ENCODE measurements around the gene FGR. TPM values are rescaled to one million over a fixed set of nuclear protein-coding genes. Genes with fewer than 3 reads are reported as not detected.

Gene FGR
- total and polyA plus RNA-seq, 7 experiments from 2014 or later: 0.15 to 246 (median 1.5) TPM

- peaks cover 0 to 4% (median 0%) of the 10 kb centered on the region in 5 donors for H3K36me3 Mint-ChIP-seq
- CTCF ChIA-PET: interaction anchor here (1.0 to 4.1 kb wide), 3 partner anchors 8 to 64 kb away, joined by 3 to 19 read pairs (median 5); no protein-coding TSS in a partner anchor
- peaks cover 30 to 45% (median 33%) of the 10 kb centered on the region in 7 donors for H3K4me1 Mint-ChIP-seq
- H3K9me3 ChIP-seq (ENCODE audit: control insufficient read depth in 2 of 3, low read length in 3 of 3): no peaks in the 10 kb centered on the region
- no peak for ATAC-seq
- H3K4me3 ChIP-seq (ENCODE audit: low read length): no peak overlapping the region
- H3K9me3 Mint-ChIP-seq: no peaks in the 10 kb centered on the region
- DNase-seq: peak in 2 of 9 donors; percentile 37 to 69
- peak overlapping the region in 3 of 9 donors; percentile 45 to 82 (median 67) for H3K27ac Mint-ChIP-seq
- peak overlapping the region in 7 of 10 donors; percentile 8 to 72 (median 51) for H3K4me3 Mint-ChIP-seq
- H3K4me1 ChIP-seq (ENCODE audit: control insufficient read depth in 2 of 2, insufficient read depth in 2 of 2, low read length in 2 of 2): peaks cover 14 to 54% of the 10 kb centered on the region in 2 donors
- POLR2A ChIA-PET: no interaction called here
- no peaks in the 10 kb centered on the region for H3K27me3 ChIP-seq (ENCODE audit: control insufficient read depth in 2 of 2, insufficient read depth in 2 of 2, low read length in 2 of 2)
- H3K36me3 ChIP-seq (ENCODE audit: control insufficient read depth in 2 of 3, insufficient read depth in 3 of 3, low read length in 3 of 3): peaks cover 0 to 14% (median 0%) of the 10 kb centered on the region in 3 experiments
- H3K27me3 Mint-ChIP-seq: no peaks in the 10 kb centered on the region
- intact Hi-C loops (cut with micrococcal nuclease): no loop called here
- no peak overlapping the region for H3K27ac ChIP-seq (ENCODE audit: low read depth, low read length)
These were observed 36.0 kb downstream of the FGR start for GRCh38 chr1:27598902-27599528.

GRCh38 chr1:27598295-27598687 lies 36.7 kb downstream of the FGR start:
- Histone ChIP-seq H3K36me3 (ENCODE audit: control insufficient read depth in 2 of 3, insufficient read depth in 3 of 3, low read length in 3 of 3) (peaks cover 0 to 16% (median 0%) of the 10 kb centered on the region in 3 experiments), H3K27me3 (ENCODE audit: control insufficient read depth in 2 of 2, insufficient read depth in 2 of 2, low read length in 2 of 2) (no peaks in the 10 kb centered on the region), H3K4me1 (ENCODE audit: control insufficient read depth in 2 of 2, insufficient read depth in 2 of 2, low read length in 2 of 2) (peaks cover 14 to 54% of the 10 kb centered on the region in 2 donors), H3K4me3 (ENCODE audit: low read length) (no peak overlapping the region), H3K9me3 (ENCODE audit: control insufficient read depth in 2 of 3, low read length in 3 of 3) (no peaks in the 10 kb centered on the region), H3K27ac (ENCODE audit: low read depth, low read length) (no peak overlapping the region)
- DNase-seq (no peak), ATAC-seq (no peak)
- H3K36me3 Mint-ChIP-seq: peaks cover 0 to 2% (median 0%) of the 10 kb centered on the region in 5 donors
- ChIA-PET CTCF (interaction anchor here (1.0 kb wide), 1 partner anchor 9 kb away, joined by 5 read pairs; no protein-coding TSS in a partner anchor), POLR2A (no interaction called here)
- H3K4me1 Mint-ChIP-seq: peaks cover 30 to 45% (median 33%) of the 10 kb centered on the region in 7 donors
- peaks cover 0 to under 1% (median 0%) of the 10 kb centered on the region in 11 donors for H3K9me3 Mint-ChIP-seq
- intact Hi-C loops (cut with micrococcal nuclease): no loop called here
- peak overlapping the region in 3 of 9 donors; percentile 45 to 82 (median 67) for H3K27ac Mint-ChIP-seq
- H3K4me3 Mint-ChIP-seq: peak overlapping the region in 5 of 10 donors; percentile 8 to 66 (median 56)
- no peaks in the 10 kb centered on the region for H3K27me3 Mint-ChIP-seq

GRCh38 chr1:27597516-27598294 lies 37.3 kb downstream of the FGR start:
- ChIA-PET POLR2A (interaction anchor here (0.6 kb wide), 1 partner anchor 71 kb away, joined by 7 read pairs; no protein-coding TSS in a partner anchor), CTCF (interaction anchor here (1.0 kb wide), 1 partner anchor 9 kb away, joined by 5 read pairs; no protein-coding TSS in a partner anchor)
- Mint-ChIP-seq H3K27ac (peak overlapping the region in 5 of 9 donors; percentile 22 to 78 (median 39)), H3K9me3 (peaks cover 0 to 2% (median 0%) of the 10 kb centered on the region in 11 donors), H3K4me3 (peak overlapping the region in 7 of 10 donors; percentile 4 to 79 (median 60)), H3K36me3 (peaks cover 0 to 2% (median 0%) of the 10 kb centered on the region in 5 donors), H3K27me3 (no peaks in the 10 kb centered on the region), H3K4me1 (peaks cover 30 to 45% (median 33%) of the 10 kb centered on the region in 7 donors)
- H3K27ac ChIP-seq (ENCODE audit: low read depth, low read length): no peak overlapping the region
- H3K27me3 ChIP-seq (ENCODE audit: control insufficient read depth in 2 of 2, insufficient read depth in 2 of 2, low read length in 2 of 2): no peaks in the 10 kb centered on the region
- DNase-seq: no peak
- H3K36me3 ChIP-seq (ENCODE audit: control insufficient read depth in 2 of 3, insufficient read depth in 3 of 3, low read length in 3 of 3): peaks cover 0 to 15% (median 0%) of the 10 kb centered on the region in 3 experiments
- H3K4me1 ChIP-seq (ENCODE audit: control insufficient read depth in 2 of 2, insufficient read depth in 2 of 2, low read length in 2 of 2): peaks cover 14 to 54% of the 10 kb centered on the region in 2 donors
- intact Hi-C loops (cut with micrococcal nuclease): no loop called here
- no peak for ATAC-seq
- no peaks in the 10 kb centered on the region for H3K9me3 ChIP-seq (ENCODE audit: control insufficient read depth in 2 of 3, low read length in 3 of 3)
- no peak overlapping the region for H3K4me3 ChIP-seq (ENCODE audit: low read length)

DNA sequence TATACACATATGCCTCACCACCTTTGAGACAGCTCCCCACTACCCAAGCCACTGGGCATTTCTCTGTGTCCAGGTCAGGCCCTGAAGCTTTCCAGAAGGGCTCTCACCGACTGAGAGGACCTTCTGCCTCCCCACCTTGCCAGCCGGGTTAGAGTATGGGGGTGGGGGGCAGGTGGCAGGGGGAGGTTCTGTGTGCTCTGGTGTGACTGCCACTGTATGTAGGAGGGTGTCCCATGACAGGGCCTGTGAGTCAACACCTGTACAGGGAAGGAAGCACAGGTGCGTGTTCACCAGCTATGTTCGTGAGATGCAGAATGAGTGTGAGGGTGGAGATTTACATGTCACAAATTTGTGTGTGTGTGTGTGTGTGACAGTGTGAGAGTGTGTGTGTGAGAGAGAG lies 38.0 kb downstream of the FGR start:
- ChIA-PET POLR2A (interaction anchor here (0.6 to 2.1 kb wide), 5 partner anchors 9 to 106 kb away, joined by 3 to 7 read pairs (median 6); no protein-coding TSS in a partner anchor), CTCF (no interaction called here)
- H3K4me1 ChIP-seq (ENCODE audit: control insufficient read depth in 2 of 2, insufficient read depth in 2 of 2, low read length in 2 of 2): peaks cover 14 to 54% of the 10 kb centered on the region in 2 donors
- Mint-ChIP-seq H3K4me3 (no peak overlapping the region), H3K9me3 (peaks cover 0 to 2% (median 0%) of the 10 kb centered on the region in 11 donors), H3K27ac (no peak overlapping the region), H3K36me3 (peaks cover 0 to 2% (median 0%) of the 10 kb centered on the region in 5 donors), H3K4me1 (peaks cover 24 to 43% (median 29%) of the 10 kb centered on the region in 7 donors), H3K27me3 (no peaks in the 10 kb centered on the region)
- no peak overlapping the region for H3K27ac ChIP-seq (ENCODE audit: low read depth, low read length)
- H3K36me3 ChIP-seq (ENCODE audit: control insufficient read depth in 2 of 3, insufficient read depth in 3 of 3, low read length in 3 of 3): peaks cover 0 to 15% (median 0%) of the 10 kb centered on the region in 3 experiments
- intact Hi-C loops (cut with micrococcal nuclease): no loop called here
- DNase-seq (no peak), ATAC-seq (no peak)
- H3K9me3 ChIP-seq (ENCODE audit: control insufficient read depth in 2 of 3, low read length in 3 of 3): no peaks in the 10 kb centered on the region
- H3K27me3 ChIP-seq (ENCODE audit: control insufficient read depth in 2 of 2, insufficient read depth in 2 of 2, low read length in 2 of 2): no peaks in the 10 kb centered on the region
- H3K4me3 ChIP-seq (ENCODE audit: low read length): no peak overlapping the region

DNA sequence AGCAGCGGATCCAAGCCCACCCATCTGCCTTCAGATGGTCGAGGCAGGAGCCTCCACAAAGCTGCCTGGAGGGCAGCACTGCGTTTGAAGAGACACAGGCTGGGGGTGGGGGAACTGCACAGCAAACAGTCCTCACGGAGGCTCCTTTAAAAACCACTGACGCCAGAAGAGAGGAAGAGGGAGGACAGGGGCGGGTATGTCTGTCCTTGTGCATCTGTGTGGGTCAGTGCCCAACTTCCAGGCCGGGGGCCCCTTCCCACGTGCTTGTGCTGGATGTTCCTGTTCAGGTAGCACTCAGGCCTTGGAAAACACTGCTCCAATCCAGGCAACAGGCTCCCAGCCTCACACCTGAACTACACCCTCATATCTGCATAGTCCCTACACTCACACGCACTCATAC lies 38.7 kb downstream of the FGR start:
- H3K4me3 ChIP-seq (ENCODE audit: low read length): no peak overlapping the region
- H3K9me3 Mint-ChIP-seq: peaks cover 0 to 2% (median 0%) of the 10 kb centered on the region in 11 donors
- no peak overlapping the region for H3K27ac Mint-ChIP-seq
- ATAC-seq (no peak), DNase-seq (no peak)
- H3K4me1 Mint-ChIP-seq: peaks cover 20 to 44% (median 25%) of the 10 kb centered on the region in 7 donors
- CTCF ChIA-PET: interaction anchor here (1.5 kb wide), 1 partner anchor 193 kb away, joined by 7 read pairs; no protein-coding TSS in a partner anchor
- intact Hi-C loops (cut with micrococcal nuclease): no loop called here
- peaks cover 14 to 49% of the 10 kb centered on the region in 2 donors for H3K4me1 ChIP-seq (ENCODE audit: control insufficient read depth in 2 of 2, insufficient read depth in 2 of 2, low read length in 2 of 2)
- POLR2A ChIA-PET: interaction anchor here (0.9 to 2.1 kb wide), 4 partner anchors 12 to 105 kb away, joined by 3 to 6 read pairs (median 6); no protein-coding TSS in a partner anchor
- no peak overlapping the region for H3K4me3 Mint-ChIP-seq
- H3K9me3 ChIP-seq (ENCODE audit: control insufficient read depth in 2 of 3, low read length in 3 of 3): no peaks in the 10 kb centered on the region
- H3K36me3 Mint-ChIP-seq: peaks cover 0 to 2% (median 0%) of the 10 kb centered on the region in 5 donors
- H3K27me3 ChIP-seq (ENCODE audit: control insufficient read depth in 2 of 2, insufficient read depth in 2 of 2, low read length in 2 of 2): no peaks in the 10 kb centered on the region
- H3K27me3 Mint-ChIP-seq: no peaks in the 10 kb centered on the region
- peaks cover 0 to 15% (median 0%) of the 10 kb centered on the region in 3 experiments for H3K36me3 ChIP-seq (ENCODE audit: control insufficient read depth in 2 of 3, insufficient read depth in 3 of 3, low read length in 3 of 3)
- no peak overlapping the region for H3K27ac ChIP-seq (ENCODE audit: low read depth, low read length)

DNA sequence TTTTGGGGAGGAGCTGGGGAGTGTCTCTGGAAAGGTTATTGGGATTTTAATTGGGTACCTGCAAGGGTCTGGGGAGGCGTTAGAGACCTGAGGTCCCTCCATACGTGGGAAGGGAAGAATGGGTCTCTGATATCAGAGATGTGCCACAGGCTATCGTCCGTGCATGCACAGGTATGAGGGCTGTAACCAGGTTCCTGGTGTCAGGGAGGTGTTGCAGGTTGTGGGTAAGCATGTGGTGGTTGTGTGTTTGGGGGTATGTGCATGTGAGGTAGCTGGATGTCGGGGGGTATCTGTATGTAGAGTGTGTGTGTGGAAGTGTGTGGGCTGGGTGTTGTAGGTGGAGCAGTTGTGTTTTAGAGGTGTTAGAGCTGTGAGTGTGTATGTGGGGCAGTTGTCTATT lies 39.4 kb downstream of the FGR start:
- intact Hi-C loops (cut with micrococcal nuclease): loop anchor here in 1 of 2 donors (2.0 kb wide), 1 partner anchor 19 kb away; no protein-coding TSS in a partner anchor
- no peak overlapping the region for H3K27ac Mint-ChIP-seq
- peaks cover 0 to 17% (median 0%) of the 10 kb centered on the region in 3 experiments for H3K36me3 ChIP-seq (ENCODE audit: control insufficient read depth in 2 of 3, insufficient read depth in 3 of 3, low read length in 3 of 3)
- ChIA-PET POLR2A (interaction anchor here (0.6 to 2.1 kb wide), 6 partner anchors 12 to 314 kb away, joined by 4 to 6 read pairs (median 6); no protein-coding TSS in a partner anchor), CTCF (interaction anchor here (1.4 to 1.5 kb wide), 2 partner anchors 27 to 193 kb away, joined by 4 to 7 read pairs; no protein-coding TSS in a partner anchor)
- no peak overlapping the region for H3K4me3 Mint-ChIP-seq
- H3K9me3 Mint-ChIP-seq: peaks cover 0 to 2% (median 0%) of the 10 kb centered on the region in 11 donors
- DNase-seq (no peak), ATAC-seq (peak; percentile 24)
- no peak overlapping the region for H3K27ac ChIP-seq (ENCODE audit: low read depth, low read length)
- H3K9me3 ChIP-seq (ENCODE audit: control insufficient read depth in 2 of 3, low read length in 3 of 3): no peaks in the 10 kb centered on the region
- peaks cover 0 to 2% (median 0%) of the 10 kb centered on the region in 5 donors for H3K36me3 Mint-ChIP-seq
- no peaks in the 10 kb centered on the region for H3K27me3 ChIP-seq (ENCODE audit: control insufficient read depth in 2 of 2, insufficient read depth in 2 of 2, low read length in 2 of 2)
- H3K4me1 ChIP-seq (ENCODE audit: control insufficient read depth in 2 of 2, insufficient read depth in 2 of 2, low read length in 2 of 2): peaks cover 14 to 48% of the 10 kb centered on the region in 2 donors
- no peaks in the 10 kb centered on the region for H3K27me3 Mint-ChIP-seq
- no peak overlapping the region for H3K4me3 ChIP-seq (ENCODE audit: low read length)
- H3K4me1 Mint-ChIP-seq: peaks cover 14 to 39% (median 18%) of the 10 kb centered on the region in 7 donors

Data from naive thymus-derived CD4-positive, alpha-beta T cell (primary cell).